DMS153 (cell line): ENCODE results near the gene VTI1B.
A peak's percentile ranks its signal among the peaks of the same experiment; 100 is the strongest.
"Not testable (repeated sequence)": the region's sequence is repeated elsewhere in the genome, so short reads cannot be mapped to it uniquely, and the experiment has no call there.

Experiments
- DNase-seq: peaks from one replicate; lab custom pipeline; 2025; lab: John Stamatoyannopoulos, UW

Gene VTI1B

GRCh38 chr14:67674480-67675218, at the start of gene VTI1B:
VTI1B (minus strand) TSS chr14:67674632; CDS start chr14:67674489, 143 bp downstream.
- DNase-seq = peak; percentile 50

GRCh38 chr14:67722293-67722692, 47.9 kb upstream of the VTI1B start:
- no peak for DNase-seq

GRCh38 chr14:67721875-67722274, 47.4 kb upstream of the VTI1B start:
- DNase-seq = no peak

- no peak for DNase-seq
Measured at GRCh38 chr14:67719866-67720265, 45.4 kb upstream of the VTI1B start.

- DNase-seq = not testable (repeated sequence)
Measured at GRCh38 chr14:67719385-67719784, 45.0 kb upstream of the VTI1B start.

GRCh38 chr14:67718265-67718664, 43.8 kb upstream of the VTI1B start:
- no peak for DNase-seq

GRCh38 chr14:67717048-67717447, 42.6 kb upstream of the VTI1B start:
- no peak for DNase-seq

GRCh38 chr14:67710209-67710608, 35.8 kb upstream of the VTI1B start:
- DNase-seq = no peak

- DNase-seq = not testable (repeated sequence)
Measured at GRCh38 chr14:67709796-67710195, 35.4 kb upstream of the VTI1B start.

- DNase-seq = not testable (repeated sequence)
Measured at GRCh38 chr14:67709346-67709745, 34.9 kb upstream of the VTI1B start.

GRCh38 chr14:67705211-67705610, 30.8 kb upstream of the VTI1B start:
- DNase-seq = no peak

GRCh38 chr14:67704484-67705089, 30.2 kb upstream of the VTI1B start:
- DNase-seq = peak; percentile 45

GRCh38 chr14:67703997-67704396, 29.6 kb upstream of the VTI1B start:
- DNase-seq = no peak

GRCh38 chr14:67701492-67701891, 27.1 kb upstream of the VTI1B start, which contains the start of gene RDH12:
RDH12 (plus strand) TSS chr14:67701886; CDS start chr14:67722643, 20,757 bp downstream.
- not testable (repeated sequence) for DNase-seq

GRCh38 chr14:67698179-67698578, 23.7 kb upstream of the VTI1B start:
- DNase-seq = no peak

GRCh38 chr14:67697006-67697405, 22.6 kb upstream of the VTI1B start:
- DNase-seq = no peak

- peak; percentile 88 for DNase-seq
Measured at GRCh38 chr14:67695394-67695949, 21.0 kb upstream of the VTI1B start, which contains the start of gene RDH11. RDH11 (minus strand) TSS chr14:67695764; CDS start chr14:67695703, 61 bp downstream.

GRCh38 chr14:67694791-67695393, 20.5 kb upstream of the VTI1B start:
- peak; percentile 67 for DNase-seq

- no peak for DNase-seq
Measured at GRCh38 chr14:67690011-67690410, 15.6 kb upstream of the VTI1B start.

GRCh38 chr14:67683842-67684241, 9.4 kb upstream of the VTI1B start:
- DNase-seq = no peak

- no peak for DNase-seq
Measured at GRCh38 chr14:67680941-67681340, 6.5 kb upstream of the VTI1B start.

- DNase-seq = no peak
Measured at GRCh38 chr14:67680121-67680602, 5.7 kb upstream of the VTI1B start.
